Measurements from ENCODE around the gene APOF.
"Not testable (repeated sequence)": the region's sequence is repeated elsewhere in the genome, so short reads cannot be mapped to it uniquely, and the experiment has no call there.

APOF gene

DNA sequence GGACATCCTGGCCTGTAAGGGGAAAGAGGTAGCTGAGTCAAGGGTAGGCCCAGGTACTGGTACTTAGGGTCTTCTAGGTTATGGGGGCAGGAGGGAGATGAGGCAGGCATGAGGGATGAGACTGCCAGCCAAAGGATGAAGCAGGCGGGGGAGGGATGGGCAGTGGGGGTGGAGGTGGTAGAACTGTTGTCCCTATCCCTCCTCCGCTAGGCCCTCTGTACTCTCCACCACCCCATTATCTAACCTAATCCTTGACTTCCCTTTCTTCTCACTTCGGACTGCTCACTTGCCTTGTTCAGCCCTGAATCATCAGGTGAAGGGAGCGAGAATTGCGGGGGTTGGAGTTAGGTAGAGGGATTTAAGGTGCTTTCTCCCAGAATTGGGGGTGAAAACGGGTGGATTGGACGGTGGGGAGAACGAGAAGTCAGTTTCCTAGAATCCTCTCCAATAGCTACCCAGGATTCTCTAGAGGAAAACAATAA, 29.4 kb downstream of the APOF start:
- no peak for DNase-seq (ENCODE audit: low read depth in 1 of 2, low spot score in 1 of 2)

DNA sequence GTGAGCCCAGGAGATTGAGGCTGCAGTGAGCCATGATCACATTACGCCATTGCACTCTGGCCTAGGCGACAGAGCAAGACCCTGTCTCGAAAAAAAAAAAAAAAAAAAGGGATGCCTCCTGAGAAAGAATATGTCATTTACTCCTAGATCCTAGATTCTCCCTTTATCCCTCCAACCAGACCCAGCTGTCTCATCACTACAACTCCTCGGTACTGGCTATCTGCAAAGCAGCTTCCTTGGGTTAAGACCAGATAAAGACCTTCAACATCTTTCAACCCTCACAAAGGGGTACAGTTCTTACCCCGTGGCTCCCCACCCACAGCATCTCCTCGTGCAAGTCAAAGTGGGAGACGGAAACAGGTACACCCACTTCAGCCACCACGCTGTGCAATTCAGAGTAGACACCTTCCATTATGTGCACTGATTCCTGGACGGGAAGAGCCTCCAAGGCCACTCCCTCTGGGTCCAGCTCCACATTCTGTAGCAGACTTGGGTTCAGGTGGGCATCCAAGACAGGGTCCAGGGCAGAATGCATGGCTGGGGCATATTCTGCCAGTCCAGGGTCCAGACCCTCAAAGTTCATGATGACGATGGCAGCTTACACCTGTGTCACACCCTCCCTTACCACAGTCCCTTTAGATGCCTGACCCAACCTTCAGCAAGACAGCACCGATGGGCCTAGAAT, 30.0 kb downstream of the APOF start:
- no peak for DNase-seq (ENCODE audit: low read depth in 1 of 2, low spot score in 1 of 2)

DNA sequence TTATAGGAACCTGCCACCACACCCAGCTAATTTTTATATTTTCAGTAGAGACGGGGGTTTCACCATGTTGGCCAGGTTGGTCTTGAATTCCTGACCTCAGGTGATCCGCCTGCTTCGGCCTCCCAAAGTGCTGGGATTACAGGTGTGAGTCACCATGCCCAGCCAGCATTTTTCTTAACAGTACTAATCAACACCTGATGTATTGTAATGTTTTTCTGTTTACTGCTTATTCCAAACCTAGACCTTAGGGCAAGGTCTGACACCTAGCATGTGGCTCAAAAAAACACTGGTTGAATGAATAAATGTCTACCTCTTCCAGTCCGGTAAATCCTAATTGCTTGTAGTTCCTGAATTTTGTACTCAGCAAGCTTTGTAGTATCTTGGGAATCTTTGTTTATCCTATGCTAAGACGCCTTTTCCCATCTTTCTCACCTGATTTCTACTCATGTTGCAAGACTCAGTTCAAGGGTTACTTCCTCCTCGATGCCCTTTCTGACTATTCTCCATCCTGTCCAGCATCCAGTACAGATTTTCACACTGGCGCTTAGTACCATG, 31.6 kb downstream of the APOF start:
- no peak for DNase-seq (ENCODE audit: low read depth in 1 of 2, low spot score in 1 of 2)

DNA sequence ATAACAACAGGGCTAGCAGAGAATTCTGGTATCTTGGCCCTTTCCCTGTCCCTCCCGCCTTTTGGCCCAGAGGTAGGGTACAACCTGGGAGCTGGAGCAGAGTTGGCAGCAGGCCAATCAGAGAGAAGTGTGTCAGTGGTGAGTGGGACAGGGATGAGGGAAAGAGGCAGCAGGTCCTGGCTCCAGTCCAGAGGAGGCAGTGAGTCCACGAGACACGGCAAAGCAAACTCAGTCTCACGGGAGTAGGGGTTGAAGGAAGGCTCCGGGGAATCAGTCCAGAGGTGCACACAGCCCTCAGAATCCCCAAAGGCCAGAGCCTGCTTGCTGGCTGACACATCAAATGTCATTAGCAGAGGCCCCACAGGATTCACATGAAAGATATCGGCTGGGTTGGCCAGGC, 36.1 kb downstream of the APOF start:
- no peak for DNase-seq (ENCODE audit: low read depth in 1 of 2, low spot score in 1 of 2)

DNA sequence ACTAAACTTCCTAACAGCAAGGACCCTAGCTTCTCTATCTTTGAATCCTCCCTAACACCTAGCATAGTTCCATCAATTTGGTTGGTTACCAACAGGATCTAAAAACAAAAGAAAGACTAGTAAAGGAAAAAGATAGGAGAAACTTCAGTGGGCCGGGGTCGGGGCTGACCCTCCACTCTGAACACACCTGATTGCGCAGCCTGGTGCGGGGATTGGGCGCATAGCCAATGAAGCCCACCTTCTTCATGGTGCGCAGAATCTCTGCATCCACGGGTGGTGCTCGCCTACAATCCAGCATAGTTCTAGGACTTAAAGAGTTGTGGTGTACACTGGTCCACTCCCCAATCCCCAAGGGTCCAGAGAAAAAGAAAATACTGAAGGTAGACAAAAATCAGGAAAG, 36.5 kb downstream of the APOF start:
- DNase-seq (ENCODE audit: low read depth in 1 of 2, low spot score in 1 of 2) = no peak

DNA sequence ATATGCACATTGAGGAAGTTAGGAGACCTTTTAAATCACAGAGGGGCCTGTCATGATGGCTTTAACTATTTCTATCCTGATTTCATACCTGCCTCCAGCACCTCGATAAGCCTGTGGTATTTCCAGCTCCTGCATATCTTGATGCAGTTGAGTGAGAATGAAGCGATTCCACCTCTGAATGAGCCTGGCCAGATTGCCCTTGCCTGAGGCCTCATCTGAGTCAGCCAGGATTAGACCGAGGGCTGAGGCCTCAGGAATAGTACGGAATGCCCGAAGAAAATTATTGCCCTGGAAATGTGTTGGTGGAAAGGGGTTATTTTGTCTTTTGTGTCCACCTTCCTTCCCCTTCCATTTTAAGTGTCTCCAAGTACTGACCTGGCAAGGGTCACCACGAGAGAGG, 38.5 kb downstream of the APOF start:
- DNase-seq (ENCODE audit: low read depth in 1 of 2, low spot score in 1 of 2) = no peak

DNA sequence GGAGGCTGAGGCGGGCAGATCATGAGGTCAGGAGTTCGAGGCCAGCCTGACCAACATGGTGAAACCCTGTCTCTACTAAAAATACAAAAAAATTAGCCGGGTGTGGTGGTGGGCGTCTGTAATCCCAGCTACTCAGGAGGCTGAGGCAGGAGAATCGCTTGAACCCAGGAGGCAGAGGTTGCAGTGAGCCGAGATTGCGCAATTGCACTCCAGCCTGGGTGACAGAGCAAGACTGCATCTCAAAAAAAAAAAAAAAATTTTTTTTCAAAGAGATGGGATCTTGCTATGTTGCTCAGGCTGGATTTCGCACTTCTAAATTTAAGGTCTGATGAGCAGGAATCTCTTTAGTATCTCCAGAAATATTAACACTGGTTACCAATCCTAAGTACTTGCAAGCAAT, 41.0 kb downstream of the APOF start:
- DNase-seq (ENCODE audit: low read depth in 1 of 2, low spot score in 1 of 2) = not testable (repeated sequence)

DNA sequence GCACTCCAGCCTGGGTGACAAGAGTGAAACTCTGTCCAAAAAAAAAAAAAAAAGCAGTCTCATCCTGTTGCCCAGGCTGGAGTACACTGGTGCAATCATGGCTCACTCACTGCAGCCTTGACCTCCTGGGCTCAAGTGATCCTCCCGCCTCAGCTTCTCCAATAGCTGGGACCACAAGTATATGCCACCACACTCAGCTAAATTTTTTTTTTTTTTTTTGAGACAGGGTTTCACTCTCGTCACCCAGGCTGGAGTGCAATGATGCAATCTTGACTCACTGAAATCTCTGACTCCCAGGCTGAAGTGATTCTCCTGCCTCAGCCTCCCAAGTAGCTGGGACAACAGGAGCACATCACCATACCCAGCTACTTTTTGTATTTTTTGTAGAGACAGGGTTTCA, 41.6 kb downstream of the APOF start:
- no peak for DNase-seq (ENCODE audit: low read depth in 1 of 2, low spot score in 1 of 2)

DNA sequence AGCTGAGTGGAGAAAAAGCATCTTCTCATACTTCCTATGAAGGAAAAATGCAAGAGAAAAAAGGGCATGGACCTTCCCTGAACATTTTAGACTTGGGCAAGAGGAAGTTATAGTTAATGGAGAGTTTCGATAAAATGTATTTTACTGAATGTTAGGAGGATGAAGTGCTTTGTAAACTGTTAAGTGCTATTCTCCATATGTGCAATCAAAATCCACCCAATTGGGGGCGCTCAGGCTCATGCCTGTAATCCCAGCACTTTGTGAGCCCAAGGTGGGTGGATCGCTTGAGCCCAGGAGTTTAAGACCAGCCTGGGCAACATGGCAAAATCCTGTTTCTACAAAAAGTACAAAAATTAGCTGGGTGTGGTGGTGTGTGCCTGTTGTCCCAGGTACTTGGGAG, 45.0 kb downstream of the APOF start:
- DNase-seq (ENCODE audit: low read depth in 1 of 2, low spot score in 1 of 2) = no peak

DNA sequence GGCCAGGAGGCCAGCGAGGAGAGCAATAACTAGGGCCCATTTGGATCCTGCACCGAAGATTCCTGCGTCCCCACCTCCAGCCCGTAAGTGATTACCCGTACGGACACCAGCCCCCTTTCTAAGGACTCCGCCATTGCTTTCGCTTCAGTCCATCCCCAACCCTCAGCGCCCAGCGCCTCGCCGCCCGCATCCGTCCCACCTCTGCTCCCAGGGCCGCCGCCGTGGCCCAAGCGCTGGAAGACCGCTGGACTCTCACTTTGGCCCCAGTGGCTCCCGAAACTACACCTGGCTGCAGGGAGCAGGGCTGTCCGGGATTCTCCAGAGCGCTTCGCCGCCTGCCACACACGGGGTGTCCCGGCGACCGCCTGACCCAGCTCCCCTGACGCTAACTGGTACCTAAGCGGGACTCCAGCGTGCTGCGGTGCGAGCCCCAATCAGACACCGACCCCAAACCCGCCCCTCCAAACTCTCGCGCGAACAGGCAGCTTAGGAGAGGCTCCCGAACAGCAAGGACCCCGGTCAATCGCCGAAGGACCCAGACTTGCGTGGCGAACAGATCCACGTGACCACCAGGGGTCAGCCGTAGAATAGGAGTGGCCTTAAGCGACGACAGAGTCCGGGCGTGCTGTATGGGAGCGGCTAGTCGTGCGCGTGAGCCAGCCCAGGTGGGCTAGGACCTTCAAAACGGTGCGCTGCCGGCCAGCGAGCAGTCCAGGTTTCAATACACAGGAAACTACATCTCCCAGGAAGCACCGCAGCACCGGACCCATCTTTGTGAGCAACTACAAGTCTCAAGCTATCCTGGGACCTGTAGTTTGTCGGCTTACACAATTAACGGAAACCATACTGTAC, 46.8 kb downstream of the APOF start, which contains the start of gene CNPY2:
TSS of gene CNPY2 (minus strand) at position 367 of the 852 bp plus-strand sequence. CDS start 771 bp downstream, outside the sequence.
- DNase-seq (ENCODE audit: low read depth in 1 of 2, low spot score in 1 of 2) = peak; percentile 80 to 81

DNA sequence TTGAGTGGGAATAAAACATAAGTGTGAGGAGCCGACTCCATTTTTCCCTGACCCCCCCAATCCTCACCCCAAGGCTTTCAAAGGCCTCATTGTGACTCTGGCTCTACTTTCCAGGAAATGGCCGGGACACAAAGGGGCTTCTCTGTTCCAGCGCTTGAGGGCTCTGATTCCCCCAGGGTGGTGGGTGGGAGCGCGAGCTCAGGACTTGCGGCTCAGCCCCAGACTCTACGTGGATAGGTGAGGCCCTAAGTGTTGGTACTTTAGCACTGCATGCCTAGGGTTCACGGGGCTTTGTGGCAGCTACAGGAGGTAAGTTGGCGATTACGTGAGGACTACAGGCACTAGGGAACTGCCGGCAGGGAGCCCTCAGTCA, 47.4 kb downstream of the APOF start:
- no peak for DNase-seq (ENCODE audit: low read depth in 1 of 2, low spot score in 1 of 2)

DNA sequence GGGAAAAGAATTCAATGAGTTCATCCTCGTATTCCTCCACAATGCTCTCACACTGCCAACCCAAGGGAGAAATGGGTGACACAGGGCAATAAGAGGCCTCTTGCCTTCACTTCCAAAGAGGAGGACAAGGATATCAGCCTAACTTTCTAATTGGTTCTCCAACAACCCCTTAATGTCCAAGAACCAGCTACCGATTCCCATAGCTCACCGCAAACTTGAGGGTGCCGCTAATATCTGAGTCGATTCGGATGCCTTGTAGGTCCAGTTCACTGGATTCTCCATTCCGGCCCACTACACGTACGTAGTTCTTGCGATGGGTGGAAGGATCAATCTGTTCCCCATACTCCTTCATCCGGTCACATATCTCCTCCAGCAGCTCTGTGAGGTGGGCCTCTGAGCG, 51.7 kb downstream of the APOF start:
- DNase-seq (ENCODE audit: low read depth in 1 of 2, low spot score in 1 of 2) = no peak
